ENCODE data around the gene ITCH.
"Not testable (repeated sequence)": the region's sequence is repeated elsewhere in the genome, so short reads cannot be mapped to it uniquely, and the experiment has no call there.

The ITCH gene

GRCh38 chr20:34491932-34492509 is 128.9 kb downstream of the ITCH start:
- TF ChIP-seq CTCF (IDR thresholded peaks at IDR 0.05; ENCODE audit: low read depth, low read length, missing control alignments): no peak
- H3K4me3 ChIP-seq (ENCODE audit: low read depth, low read length): no peak overlapping the region
- no peak for DNase-seq (ENCODE audit: low read depth)

- no peak for TF ChIP-seq CTCF (IDR thresholded peaks at IDR 0.05; ENCODE audit: low read depth, low read length, missing control alignments)
- H3K4me3 ChIP-seq (ENCODE audit: low read depth, low read length): no peak overlapping the region
- no peak for DNase-seq (ENCODE audit: low read depth)
Observed at GRCh38 chr20:34493646-34494045, 130.6 kb downstream of the ITCH start.

- no peak overlapping the region for H3K4me3 ChIP-seq (ENCODE audit: low read depth, low read length)
- DNase-seq (ENCODE audit: low read depth): no peak
- TF ChIP-seq CTCF (IDR thresholded peaks at IDR 0.05; ENCODE audit: low read depth, low read length, missing control alignments): no peak
Observed at GRCh38 chr20:34495307-34495706, 132.2 kb downstream of the ITCH start.

- no peak for TF ChIP-seq CTCF (IDR thresholded peaks at IDR 0.05; ENCODE audit: low read depth, low read length, missing control alignments)
- no peak for DNase-seq (ENCODE audit: low read depth)
- no peak overlapping the region for H3K4me3 ChIP-seq (ENCODE audit: low read depth, low read length)
Observed at GRCh38 chr20:34495916-34496315, 132.8 kb downstream of the ITCH start.

- not testable (repeated sequence) for DNase-seq (ENCODE audit: low read depth); H3K4me3 ChIP-seq (ENCODE audit: low read depth, low read length)
Observed at GRCh38 chr20:34497596-34497995, 134.5 kb downstream of the ITCH start.

GRCh38 chr20:34500823-34501222 is 137.8 kb downstream of the ITCH start:
- H3K4me3 ChIP-seq (ENCODE audit: low read depth, low read length): no peak overlapping the region
- DNase-seq (ENCODE audit: low read depth): no peak
- no peak for TF ChIP-seq CTCF (IDR thresholded peaks at IDR 0.05; ENCODE audit: low read depth, low read length, missing control alignments)

GRCh38 chr20:34506480-34506879 is 143.4 kb downstream of the ITCH start:
- TF ChIP-seq CTCF (IDR thresholded peaks at IDR 0.05; ENCODE audit: low read depth, low read length, missing control alignments): no peak
- H3K4me3 ChIP-seq (ENCODE audit: low read depth, low read length): no peak overlapping the region
- no peak for DNase-seq (ENCODE audit: low read depth)

All from GM12864 (cell line).